Kidney epithelial cell (primary cell): Measurements from ENCODE around the gene IGFBP4. TPM values are rescaled to one million over a fixed set of nuclear protein-coding genes. Genes with fewer than 3 reads are reported as not detected.

Experiments
- DNase-seq: peaks from one replicate; pipeline ENCODE4 v3.0.0-alpha.2; 2010; ENCODE audit warnings: low read depth
- H3K27me3 ChIP-seq: 2 replicates; pipeline ENCODE4 v1.6.0; 2011; ENCODE audit warnings: low read length; ENCODE audit not compliant: control insufficient read depth, insufficient read depth
- H3K36me3 ChIP-seq: 2 replicates; pipeline ENCODE4 v1.5.1; 2011; ENCODE audit warnings: low read length; ENCODE audit not compliant: control insufficient read depth, insufficient read depth
- H3K4me3 ChIP-seq: 2 replicates; pipeline ENCODE4 v1.5.1; 2011; ENCODE audit warnings: low read depth, mild to moderate bottlenecking, control low read depth, low read length
- total RNA-seq: library from RNA; depleted of rRNA; stranded (reverse); fragments of >200 nt; gene quantifications from 2 replicates; pipeline ENCODE4 v1.2.3, GENCODE V29; 2015
- TF ChIP-seq, protein P1 (sequence below): IDR thresholded peaks from 2 replicates; pipeline ENCODE4 v1.5.1; 2011; ENCODE audit warnings: mild to moderate bottlenecking, moderate library complexity, low read length, control low read depth, inconsistent platforms; ENCODE audit not compliant: insufficient read depth, poor library complexity, severe bottlenecking

The IGFBP4 gene
- total RNA-seq, 1 donor from 2014 or later: 53.6 TPM

DNA sequence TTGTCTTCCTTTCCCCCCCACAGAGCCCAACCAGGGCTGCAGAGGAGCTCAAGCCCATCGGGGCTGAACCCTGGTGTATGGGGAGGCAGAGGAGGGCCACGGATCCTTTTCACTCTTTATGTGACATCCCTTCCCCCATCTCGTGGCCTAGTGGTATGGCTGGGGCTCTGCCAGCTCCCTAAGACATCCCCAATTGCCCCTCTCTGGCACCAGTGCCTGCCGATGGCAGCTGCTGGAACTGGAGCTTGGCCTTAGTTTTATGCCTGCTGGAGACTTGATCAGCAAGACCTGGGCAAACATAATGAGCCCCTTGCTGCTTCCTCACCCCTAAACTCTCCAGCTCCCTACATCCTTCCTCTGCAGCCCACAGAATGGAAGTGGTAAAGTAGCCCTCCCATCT, 17.5 kb upstream of the IGFBP4 start:
- TF ChIP-seq, protein P1, sequence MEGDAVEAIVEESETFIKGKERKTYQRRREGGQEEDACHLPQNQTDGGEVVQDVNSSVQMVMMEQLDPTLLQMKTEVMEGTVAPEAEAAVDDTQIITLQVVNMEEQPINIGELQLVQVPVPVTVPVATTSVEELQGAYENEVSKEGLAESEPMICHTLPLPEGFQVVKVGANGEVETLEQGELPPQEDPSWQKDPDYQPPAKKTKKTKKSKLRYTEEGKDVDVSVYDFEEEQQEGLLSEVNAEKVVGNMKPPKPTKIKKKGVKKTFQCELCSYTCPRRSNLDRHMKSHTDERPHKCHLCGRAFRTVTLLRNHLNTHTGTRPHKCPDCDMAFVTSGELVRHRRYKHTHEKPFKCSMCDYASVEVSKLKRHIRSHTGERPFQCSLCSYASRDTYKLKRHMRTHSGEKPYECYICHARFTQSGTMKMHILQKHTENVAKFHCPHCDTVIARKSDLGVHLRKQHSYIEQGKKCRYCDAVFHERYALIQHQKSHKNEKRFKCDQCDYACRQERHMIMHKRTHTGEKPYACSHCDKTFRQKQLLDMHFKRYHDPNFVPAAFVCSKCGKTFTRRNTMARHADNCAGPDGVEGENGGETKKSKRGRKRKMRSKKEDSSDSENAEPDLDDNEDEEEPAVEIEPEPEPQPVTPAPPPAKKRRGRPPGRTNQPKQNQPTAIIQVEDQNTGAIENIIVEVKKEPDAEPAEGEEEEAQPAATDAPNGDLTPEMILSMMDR: no peak

DNA sequence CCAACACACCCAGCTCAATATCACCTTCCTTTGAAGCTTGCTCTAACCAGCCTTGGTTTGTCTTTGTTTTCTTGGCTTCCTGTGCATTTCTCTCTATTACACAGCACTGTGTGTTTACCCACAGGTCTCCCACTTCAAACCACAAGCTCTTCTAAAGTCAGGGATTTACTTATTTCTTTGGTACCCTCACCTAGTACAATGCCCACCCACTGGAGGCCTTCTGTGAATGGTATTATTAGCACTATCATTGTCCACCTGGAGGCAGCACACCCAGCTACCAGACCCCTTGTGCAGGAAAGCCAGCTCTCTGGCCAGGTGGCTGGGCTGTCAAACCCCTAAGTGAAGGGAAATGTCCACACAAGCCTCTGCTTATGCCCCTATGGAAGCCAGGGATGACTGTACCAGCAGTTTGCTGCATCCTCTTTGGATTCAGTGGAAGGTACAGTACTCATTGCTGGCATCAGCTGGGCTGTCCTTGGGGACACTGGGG, 16.2 kb upstream of the IGFBP4 start:
- TF ChIP-seq, protein P1: no peak
- DNase-seq: no peak
- Histone ChIP-seq H3K27me3 (no peaks in the 10 kb centered on the region), H3K36me3 (no peaks in the 10 kb centered on the region), H3K4me3 (no peak overlapping the region)

More for the DNA sequence above, 17.5 kb upstream of the IGFBP4 start:
- Histone ChIP-seq H3K36me3 (no peaks in the 10 kb centered on the region), H3K4me3 (no peak overlapping the region), H3K27me3 (no peaks in the 10 kb centered on the region)
- no peak for DNase-seq

DNA sequence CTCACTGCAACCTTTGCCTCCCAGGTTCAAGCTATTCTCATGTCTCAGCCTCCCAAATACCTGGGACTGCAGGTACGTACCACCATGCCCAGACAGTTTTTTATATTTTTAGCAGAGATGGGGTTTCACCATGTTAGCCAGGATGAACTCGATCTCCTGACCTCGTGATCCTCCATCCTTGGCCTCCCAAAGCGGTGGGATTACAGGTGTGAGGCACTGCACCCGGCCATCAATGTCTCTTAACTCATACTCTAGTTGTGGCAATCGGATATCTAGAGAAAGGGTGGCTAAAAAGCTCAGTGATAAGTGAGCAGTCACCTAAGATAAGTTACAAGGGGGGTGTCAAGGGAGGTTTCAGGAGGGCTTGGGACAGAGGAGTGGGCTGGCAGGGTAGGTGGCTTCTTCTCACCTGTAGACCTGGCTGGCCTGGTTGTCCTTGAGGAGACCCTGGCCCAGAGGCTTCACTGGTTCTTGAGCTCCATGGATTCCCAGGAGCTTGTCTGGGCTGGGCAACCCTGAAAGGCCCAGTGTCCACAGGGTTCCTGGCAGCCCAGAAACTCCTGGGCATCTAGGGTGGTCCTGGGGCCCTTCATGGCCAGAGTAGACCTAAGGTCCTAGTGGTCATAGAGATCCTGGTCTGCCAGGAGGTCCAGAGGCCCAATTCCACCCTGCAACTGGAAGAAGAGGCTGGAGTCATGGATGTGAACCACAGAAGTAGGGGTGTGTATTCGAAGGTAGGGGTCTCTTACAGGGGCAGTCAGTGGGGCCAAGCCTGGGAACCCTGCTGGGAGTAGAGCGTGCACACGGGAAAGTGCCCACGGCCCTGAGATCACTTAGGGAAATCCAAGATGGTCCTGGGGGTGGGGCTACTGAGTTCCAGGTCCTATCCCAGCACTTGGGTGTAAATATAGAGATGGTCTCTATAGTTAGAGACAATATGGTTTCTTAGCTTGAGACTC, 12.7 kb upstream of the IGFBP4 start:
- DNase-seq: no peak
- TF ChIP-seq, protein P1: no peak
- Histone ChIP-seq H3K4me3 (no peak overlapping the region), H3K36me3 (no peaks in the 10 kb centered on the region), H3K27me3 (no peaks in the 10 kb centered on the region)

DNA sequence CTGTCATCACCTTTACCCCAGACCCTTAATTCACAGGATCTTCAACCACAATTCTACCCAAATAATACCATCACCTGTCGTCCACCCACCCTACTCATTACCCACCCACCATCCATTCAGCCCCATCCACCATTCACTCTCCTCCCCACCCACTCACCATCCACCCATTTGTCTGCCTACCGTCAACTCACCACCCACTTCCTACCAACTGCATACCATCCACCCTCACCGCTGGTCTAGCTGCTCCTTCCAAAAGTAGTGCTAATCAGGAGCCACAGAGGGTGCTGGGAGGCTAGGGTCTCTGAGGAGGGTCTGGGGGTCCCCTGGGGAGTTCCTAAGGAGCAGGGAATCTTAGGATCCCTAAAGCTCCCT, 12.0 kb upstream of the IGFBP4 start:
- H3K4me3 ChIP-seq: no peak overlapping the region
- TF ChIP-seq, protein P1: no peak
- no peak for DNase-seq
- H3K27me3 ChIP-seq: no peaks in the 10 kb centered on the region
- H3K36me3 ChIP-seq: no peaks in the 10 kb centered on the region

DNA sequence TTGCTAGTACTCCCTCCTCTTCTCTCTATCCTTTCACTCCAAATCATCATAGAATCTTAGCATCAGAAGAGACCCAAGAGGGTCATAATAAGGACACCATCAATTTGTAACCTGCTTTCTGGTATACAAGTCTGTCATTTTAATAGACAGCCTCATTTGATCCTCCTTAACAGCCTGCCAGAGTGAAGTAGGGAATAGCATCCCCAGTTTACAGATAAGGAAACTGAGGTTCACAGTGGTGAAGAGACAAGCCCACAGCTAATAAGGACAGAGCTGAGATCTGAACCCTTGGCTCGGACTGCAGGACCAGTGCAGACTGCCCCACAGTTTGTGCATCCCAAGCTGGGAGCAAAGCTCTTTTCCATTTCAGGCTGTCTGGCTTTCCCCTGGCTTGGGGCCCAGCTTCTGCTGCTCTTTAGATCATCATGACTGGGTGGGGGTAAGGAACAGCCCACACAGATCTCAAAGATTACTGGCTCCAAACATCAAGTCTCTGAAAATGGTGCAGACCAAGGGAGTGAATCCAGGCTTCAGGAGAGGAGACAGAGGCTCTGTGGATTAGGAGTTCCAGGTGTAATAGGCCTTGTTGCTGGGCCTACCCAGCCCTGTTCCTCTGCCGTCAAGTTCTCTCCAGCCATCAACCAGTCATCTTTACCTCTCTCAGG, 10.3 kb upstream of the IGFBP4 start:
- no peak overlapping the region for H3K4me3 ChIP-seq
- no peaks in the 10 kb centered on the region for H3K27me3 ChIP-seq
- DNase-seq: no peak
- H3K36me3 ChIP-seq: no peaks in the 10 kb centered on the region
- TF ChIP-seq, protein P1: no peak
